ENCODE data around the gene NDUFAF2. TPM values are rescaled to one million over a fixed set of nuclear protein-coding genes. Genes with fewer than 3 reads are reported as not detected.

NDUFAF2 gene
- total RNA-seq, 2 donors from 2014 or later = 16.6 to 17.9 TPM

DNA sequence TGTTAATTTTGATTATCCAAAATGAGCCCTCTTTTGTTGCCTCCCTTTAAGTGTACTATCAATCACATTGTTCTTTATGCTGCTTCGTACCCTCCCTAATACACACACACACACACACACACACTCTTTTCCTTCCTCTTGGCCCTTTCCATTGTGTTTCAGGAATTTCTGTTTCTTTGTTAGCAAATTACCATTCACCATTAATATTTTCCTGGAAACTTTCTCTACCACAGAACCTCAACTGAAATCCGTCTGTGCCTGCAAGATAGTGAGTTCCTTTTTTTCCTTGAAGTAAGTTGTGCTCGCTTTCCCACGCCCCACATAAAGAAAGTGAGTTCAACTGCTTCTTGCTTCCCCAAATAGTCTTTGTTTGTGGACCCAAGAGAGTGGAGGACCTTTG is 155.4 kb downstream of the NDUFAF2 start:
- no peak overlapping the region for H3K27ac ChIP-seq
- H3K9me3 ChIP-seq = no peaks in the 10 kb centered on the region
- no peak overlapping the region for H3K4me3 ChIP-seq
- no peaks in the 10 kb centered on the region for H3K4me1 ChIP-seq (replicated peaks)
- H3K27me3 ChIP-seq (replicated peaks; ENCODE audit: insufficient read depth) = no peaks in the 10 kb centered on the region
- H3K36me3 ChIP-seq = no peaks in the 10 kb centered on the region
- WGBS = 94% methylated on average over 4 of the region's 4 CpGs
- no peak for DNase-seq (ENCODE audit: low spot score)
- intact Hi-C loops (cut with DNase I) = no loop called here
- no peak for TF ChIP-seq POLR2A (IDR thresholded peaks at IDR 0.05)
- TF ChIP-seq, protein P1, sequence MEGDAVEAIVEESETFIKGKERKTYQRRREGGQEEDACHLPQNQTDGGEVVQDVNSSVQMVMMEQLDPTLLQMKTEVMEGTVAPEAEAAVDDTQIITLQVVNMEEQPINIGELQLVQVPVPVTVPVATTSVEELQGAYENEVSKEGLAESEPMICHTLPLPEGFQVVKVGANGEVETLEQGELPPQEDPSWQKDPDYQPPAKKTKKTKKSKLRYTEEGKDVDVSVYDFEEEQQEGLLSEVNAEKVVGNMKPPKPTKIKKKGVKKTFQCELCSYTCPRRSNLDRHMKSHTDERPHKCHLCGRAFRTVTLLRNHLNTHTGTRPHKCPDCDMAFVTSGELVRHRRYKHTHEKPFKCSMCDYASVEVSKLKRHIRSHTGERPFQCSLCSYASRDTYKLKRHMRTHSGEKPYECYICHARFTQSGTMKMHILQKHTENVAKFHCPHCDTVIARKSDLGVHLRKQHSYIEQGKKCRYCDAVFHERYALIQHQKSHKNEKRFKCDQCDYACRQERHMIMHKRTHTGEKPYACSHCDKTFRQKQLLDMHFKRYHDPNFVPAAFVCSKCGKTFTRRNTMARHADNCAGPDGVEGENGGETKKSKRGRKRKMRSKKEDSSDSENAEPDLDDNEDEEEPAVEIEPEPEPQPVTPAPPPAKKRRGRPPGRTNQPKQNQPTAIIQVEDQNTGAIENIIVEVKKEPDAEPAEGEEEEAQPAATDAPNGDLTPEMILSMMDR (IDR thresholded peaks at IDR 0.05) = no peak
- TF ChIP-seq POLR2AphosphoS5 (IDR thresholded peaks at IDR 0.05) = no peak

DNA sequence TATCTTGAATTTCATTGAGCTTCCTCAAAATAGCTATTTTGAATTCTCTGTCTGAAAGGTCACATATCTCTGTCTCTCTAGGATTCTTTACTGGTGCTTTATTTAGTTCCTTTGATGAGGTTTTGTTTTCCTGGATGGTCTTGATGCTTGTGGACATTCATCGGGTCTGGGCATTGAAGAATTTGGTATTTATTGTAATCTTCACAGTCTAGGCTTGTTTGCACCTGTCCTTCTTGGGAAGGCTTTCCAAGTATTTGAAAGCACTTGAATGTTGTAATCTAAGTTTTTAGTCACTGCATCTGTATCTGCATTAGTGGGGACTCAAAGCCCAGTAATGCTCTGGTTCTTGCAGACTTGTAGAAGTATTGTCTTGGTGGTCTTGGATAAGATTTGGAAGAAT is 169.4 kb downstream of the NDUFAF2 start:
- Histone ChIP-seq H3K27me3 (replicated peaks; ENCODE audit: insufficient read depth) (no peaks in the 10 kb centered on the region), H3K9me3 (no peaks in the 10 kb centered on the region), H3K36me3 (no peaks in the 10 kb centered on the region), H3K27ac (no peak overlapping the region), H3K4me3 (no peak overlapping the region), H3K4me1 (replicated peaks) (no peaks in the 10 kb centered on the region)
- TF ChIP-seq, protein P1 (IDR thresholded peaks at IDR 0.05) = no peak
- TF ChIP-seq POLR2AphosphoS5 (IDR thresholded peaks at IDR 0.05) (no peak), POLR2A (IDR thresholded peaks at IDR 0.05) (no peak)
- WGBS = 50% methylated on average over 1 of the region's 1 CpG
- no peak for DNase-seq (ENCODE audit: low spot score)
- intact Hi-C loops (cut with DNase I) = no loop called here

DNA sequence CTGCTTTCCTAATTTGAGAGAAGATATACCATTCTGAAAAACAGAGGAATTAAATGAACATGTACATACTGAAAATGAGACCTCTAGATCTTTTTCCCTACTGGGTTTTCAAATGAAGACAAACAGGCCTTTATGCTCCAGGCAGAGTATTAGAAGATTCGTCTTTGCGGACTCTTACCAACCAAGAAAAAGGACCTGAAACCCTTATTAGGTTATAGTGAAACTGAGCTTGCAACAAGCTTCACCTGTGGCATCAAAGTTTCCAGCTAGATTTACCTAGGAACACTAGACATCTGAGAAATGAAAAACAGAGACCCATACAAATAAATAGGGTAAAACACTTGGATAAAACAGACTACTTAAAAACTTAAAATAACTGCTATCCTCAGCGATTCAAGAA is 171.0 kb downstream of the NDUFAF2 start:
- DNase-seq (ENCODE audit: low spot score) = no peak
- no peak overlapping the region for H3K27ac ChIP-seq
- intact Hi-C loops (cut with DNase I) = no loop called here

DNA sequence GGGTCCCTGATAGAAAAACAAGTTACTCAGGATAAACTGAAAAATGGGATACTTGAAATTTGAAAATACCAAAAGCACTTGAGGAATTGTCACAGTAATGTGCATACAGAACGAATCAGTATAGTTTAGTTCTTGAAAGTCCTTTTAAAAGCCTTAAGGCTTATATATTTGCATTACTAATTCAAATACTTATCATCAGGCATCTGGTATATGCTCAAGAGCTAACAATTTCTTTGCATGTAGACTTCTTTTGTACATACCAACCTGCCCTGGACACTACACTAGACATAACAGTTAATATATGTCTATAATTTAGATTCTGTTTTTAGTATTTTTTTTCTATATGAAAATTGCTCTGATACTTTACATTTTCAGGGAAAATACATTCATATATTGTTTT is 174.1 kb downstream of the NDUFAF2 start:
- Histone ChIP-seq H3K4me1 (replicated peaks) (no peaks in the 10 kb centered on the region), H3K4me3 (no peak overlapping the region), H3K27me3 (replicated peaks; ENCODE audit: insufficient read depth) (no peaks in the 10 kb centered on the region), H3K36me3 (no peaks in the 10 kb centered on the region), H3K27ac (no peak overlapping the region), H3K9me3 (no peaks in the 10 kb centered on the region)
- TF ChIP-seq POLR2A (IDR thresholded peaks at IDR 0.05) = no peak
- TF ChIP-seq, protein P1 (IDR thresholded peaks at IDR 0.05) = no peak
- TF ChIP-seq POLR2AphosphoS5 (IDR thresholded peaks at IDR 0.05) = no peak
- DNase-seq (ENCODE audit: low spot score) = no peak
- 78% methylated on average over 1 of the region's 1 CpG for WGBS
- intact Hi-C loops (cut with DNase I) = no loop called here

More for the DNA sequence above, 171.0 kb downstream of the NDUFAF2 start:
- H3K36me3 ChIP-seq = no peaks in the 10 kb centered on the region
- WGBS = 98% methylated on average over 3 of the region's 3 CpGs
- no peak overlapping the region for H3K4me3 ChIP-seq
- H3K9me3 ChIP-seq = no peaks in the 10 kb centered on the region
- no peaks in the 10 kb centered on the region for H3K27me3 ChIP-seq (replicated peaks; ENCODE audit: insufficient read depth)
- H3K4me1 ChIP-seq (replicated peaks) = no peaks in the 10 kb centered on the region
- TF ChIP-seq, protein P1 (IDR thresholded peaks at IDR 0.05) = no peak
- TF ChIP-seq POLR2A (IDR thresholded peaks at IDR 0.05) (no peak), POLR2AphosphoS5 (IDR thresholded peaks at IDR 0.05) (no peak)

DNA sequence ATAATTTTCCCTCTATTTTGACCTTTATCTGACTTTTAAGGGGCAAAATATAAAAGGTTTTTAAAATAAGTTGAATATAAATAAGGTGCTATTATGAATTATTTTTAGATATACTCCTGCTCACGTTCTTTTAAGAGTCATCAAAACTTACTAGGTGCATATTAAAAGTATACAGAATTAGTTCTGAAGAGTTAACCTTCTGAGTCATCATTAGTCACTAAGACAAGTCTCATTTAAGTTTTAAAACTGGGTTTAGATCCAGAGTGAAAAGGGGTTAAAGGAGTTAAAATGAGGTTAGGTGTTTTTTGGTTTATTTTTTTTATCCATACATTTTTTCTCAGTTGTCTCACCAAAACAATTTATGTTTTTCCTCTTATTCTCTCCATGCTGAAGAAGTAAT is 175.5 kb downstream of the NDUFAF2 start:
- intact Hi-C loops (cut with DNase I) = no loop called here
- Histone ChIP-seq H3K27ac (no peak overlapping the region), H3K4me1 (replicated peaks) (no peaks in the 10 kb centered on the region), H3K4me3 (no peak overlapping the region), H3K9me3 (no peaks in the 10 kb centered on the region), H3K36me3 (no peaks in the 10 kb centered on the region), H3K27me3 (replicated peaks; ENCODE audit: insufficient read depth) (no peaks in the 10 kb centered on the region)
- 79% methylated on average over 1 of the region's 1 CpG for WGBS
- TF ChIP-seq, protein P1 (IDR thresholded peaks at IDR 0.05) = no peak
- no peak for TF ChIP-seq POLR2A (IDR thresholded peaks at IDR 0.05)
- no peak for TF ChIP-seq POLR2AphosphoS5 (IDR thresholded peaks at IDR 0.05)
- no peak for DNase-seq (ENCODE audit: low spot score)

Measured in prostate gland (tissue), 2 donors.